GM12878 (cell line): Measurements from ENCODE around the gene ENOPH1. TPM values are rescaled to one million over a fixed set of nuclear protein-coding genes. Genes with fewer than 3 reads are reported as not detected.
A peak's percentile ranks its signal among the peaks of the same experiment; 100 is the strongest.

Experiments
- BACH1 ChIP-seq: fragments of 450-650 bp; IDR thresholded peaks from 2 replicates; pipeline ENCODE4 v1.6.1; 2017; ENCODE audit warnings: mild to moderate bottlenecking, borderline replicate concordance
- BRCA1 ChIP-seq: IDR thresholded peaks from 2 replicates; pipeline ENCODE4 v1.6.1; 2011; ENCODE audit warnings: low read depth, low read length, improper control_type of control experiment
- CBFB ChIP-seq: IDR thresholded peaks from 2 replicates; pipeline ENCODE4 v1.6.1; 2016; ENCODE audit warnings: antibody characterized with exemption, low read depth
- CBX3 ChIP-seq: fragments of 200-600 bp; sonication (generic); IDR thresholded peaks from 2 replicates; pipeline ENCODE4 v1.6.1; 2016; ENCODE audit warnings: low read depth, borderline replicate concordance
- IKZF2 ChIP-seq, 2 experiments: fragments of 450-650 bp; IDR thresholded peaks; 2 replicates each; pipeline ENCODE4 v1.6.1; 2017; ENCODE audit warnings: mild to moderate bottlenecking in 2 of 2, moderate library complexity in 2 of 2
- NFIC ChIP-seq: IDR thresholded peaks from 2 replicates; pipeline ENCODE4 v1.6.1; 2012; ENCODE audit warnings: low read depth, mild to moderate bottlenecking, inconsistent platforms, low read length, moderate library complexity
- PAX8 ChIP-seq: fragments of 450-650 bp; IDR thresholded peaks from 2 replicates; pipeline ENCODE4 v1.6.1; 2017; ENCODE audit warnings: mild to moderate bottlenecking, moderate library complexity
- PML ChIP-seq: IDR thresholded peaks from 2 replicates; pipeline ENCODE4 v1.6.1; 2012; ENCODE audit warnings: low read length, inconsistent platforms
- POLR2AphosphoS2 ChIP-seq: IDR thresholded peaks from 2 replicates; pipeline ENCODE4 v1.6.1; 2011; ENCODE audit warnings: low read depth, mild to moderate bottlenecking, low read length, improper control_type of control experiment, moderate library complexity
- POLR2AphosphoS5 ChIP-seq: IDR thresholded peaks from 2 replicates; pipeline ENCODE4 v1.6.1; 2011; ENCODE audit warnings: mild to moderate bottlenecking, low read length, inconsistent platforms
- RBBP5 ChIP-seq: fragments of 200-600 bp; sonication (generic); conservative IDR thresholded peaks from 2 replicates; pipeline ENCODE4 v1.6.1; 2016
- RELA ChIP-seq: fragments of 450-650 bp; IDR thresholded peaks from 2 replicates; pipeline ENCODE4 v1.8.0; 2014; ENCODE audit warnings: borderline replicate concordance; ENCODE audit not compliant: partially characterized antibody
- RUNX3 ChIP-seq: IDR thresholded peaks from 2 replicates; pipeline ENCODE4 v1.6.1; 2012; ENCODE audit warnings: low read length, inconsistent platforms
- SIX5 ChIP-seq: IDR thresholded peaks from 2 replicates; pipeline ENCODE4 v1.6.1; 2011; ENCODE audit warnings: mild to moderate bottlenecking, low read depth, low read length, moderate library complexity; ENCODE audit not compliant: severe bottlenecking
- SRF ChIP-seq, 2 experiments: IDR thresholded peaks; 2 replicates each; pipeline ENCODE4 v1.6.1; 2011; ENCODE audit warnings: low read depth in 2 of 2, low read length in 2 of 2, mild to moderate bottlenecking in 1 of 2, moderate library complexity in 1 of 2
- SUPT20H ChIP-seq: IDR thresholded peaks from 2 replicates; pipeline ENCODE4 v1.6.1; 2011; ENCODE audit warnings: low read depth, mild to moderate bottlenecking, low read length, moderate library complexity, borderline replicate concordance; ENCODE audit not compliant: control insufficient read depth
- SUZ12 ChIP-seq: fragments of 200-600 bp; sonication (generic); IDR thresholded peaks from one replicate; pipeline ENCODE4 v1.6.1; 2018; ENCODE audit warnings: antibody characterized with exemption, mild to moderate bottlenecking; ENCODE audit not compliant: unreplicated experiment
- TAF1 ChIP-seq: IDR thresholded peaks from 2 replicates; pipeline ENCODE4 v1.6.1; 2011; ENCODE audit warnings: mild to moderate bottlenecking, low read depth, low read length, borderline replicate concordance
- TBL1XR1 ChIP-seq: IDR thresholded peaks from 2 replicates; pipeline ENCODE4 v1.6.1; 2012; ENCODE audit warnings: low read depth, low read length, improper control_type of control experiment
- TCF7 ChIP-seq: IDR thresholded peaks from 2 replicates; pipeline ENCODE4 v1.6.1; 2014; ENCODE audit warnings: antibody characterized with exemption, borderline replicate concordance
- YY1 ChIP-seq: IDR thresholded peaks from 2 replicates; pipeline ENCODE4 v1.6.1; 2011; ENCODE audit warnings: low read depth, mild to moderate bottlenecking, low read length
- ZNF217 ChIP-seq: fragments of 450-650 bp; IDR thresholded peaks from 2 replicates; pipeline ENCODE4 v1.6.1; 2017; ENCODE audit warnings: antibody characterized with exemption, mild to moderate bottlenecking
- polyA plus RNA-seq, 11 experiments: library from polyadenylated mRNA; depleted of rRNA in 4 of 11; unstranded in 6 of 11; stranded (reverse) in 5 of 11; fragments of >200 nt; fragmentation: Nextera tagmentation in 4 of 11; fragmentation: Illumina TruSeq in 1 of 11; extraction: Ambion mirVana in 4 of 11; extraction: Trizol in 1 of 11; gene quantifications; 1 replicate in 1 of 11; 2 replicates in 10 of 11; pipeline versions ENCODE4 v1.2.1 to v1.2.3, GENCODE V29; 2011 to 2016; ENCODE audit warnings: inconsistent platforms in 2 of 11, missing spikeins in 2 of 11, low read depth in 1 of 11
- total RNA-seq, 4 experiments: library from RNA; depleted of rRNA in 3 of 4; stranded (reverse); fragments of >200 nt in 3 of 4; fragmentation: Illumina TruSeq in 1 of 4; extraction: Trizol in 1 of 4; gene quantifications; 2 replicates each; pipeline versions ENCODE4 v1.2.1 to v1.2.3, GENCODE V29; 2013 to 2021
- TF ChIP-seq, protein P1 (sequence below): fragments of 450-650 bp; IDR thresholded peaks from 2 replicates; pipeline ENCODE4 v1.6.1; 2017; ENCODE audit warnings: mild to moderate bottlenecking, moderate library complexity
- TF ChIP-seq, protein P2 (sequence below): IDR thresholded peaks from 2 replicates; pipeline ENCODE4 v1.6.1; 2011; ENCODE audit warnings: borderline replicate concordance, low read depth, mild to moderate bottlenecking, moderate library complexity, mixed read lengths, low read length; ENCODE audit not compliant: insufficient read depth; ENCODE audit errors: extremely low read length
- TF ChIP-seq, protein P3 (sequence below), 3 experiments: IDR thresholded peaks in 2 of 3; conservative IDR thresholded peaks in 1 of 3; 2 replicates each; pipeline ENCODE4 v1.5.1; 2011; ENCODE audit warnings: low read depth in 3 of 3, low read length in 3 of 3, mild to moderate bottlenecking in 3 of 3, control low read depth in 2 of 3, moderate library complexity in 2 of 3, inconsistent platforms in 1 of 3, mixed read lengths in 1 of 3; ENCODE audit not compliant: control insufficient read depth in 2 of 3, insufficient read depth in 1 of 3; ENCODE audit errors: extremely low read depth in 1 of 3

The ENOPH1 gene
- total and polyA plus RNA-seq, 10 of the 15 experiments (the other 5 are each of a cell fraction or from before 2014, with no cell fraction given), result 24.4 to 83.6 (median 46.7) TPM

DNA sequence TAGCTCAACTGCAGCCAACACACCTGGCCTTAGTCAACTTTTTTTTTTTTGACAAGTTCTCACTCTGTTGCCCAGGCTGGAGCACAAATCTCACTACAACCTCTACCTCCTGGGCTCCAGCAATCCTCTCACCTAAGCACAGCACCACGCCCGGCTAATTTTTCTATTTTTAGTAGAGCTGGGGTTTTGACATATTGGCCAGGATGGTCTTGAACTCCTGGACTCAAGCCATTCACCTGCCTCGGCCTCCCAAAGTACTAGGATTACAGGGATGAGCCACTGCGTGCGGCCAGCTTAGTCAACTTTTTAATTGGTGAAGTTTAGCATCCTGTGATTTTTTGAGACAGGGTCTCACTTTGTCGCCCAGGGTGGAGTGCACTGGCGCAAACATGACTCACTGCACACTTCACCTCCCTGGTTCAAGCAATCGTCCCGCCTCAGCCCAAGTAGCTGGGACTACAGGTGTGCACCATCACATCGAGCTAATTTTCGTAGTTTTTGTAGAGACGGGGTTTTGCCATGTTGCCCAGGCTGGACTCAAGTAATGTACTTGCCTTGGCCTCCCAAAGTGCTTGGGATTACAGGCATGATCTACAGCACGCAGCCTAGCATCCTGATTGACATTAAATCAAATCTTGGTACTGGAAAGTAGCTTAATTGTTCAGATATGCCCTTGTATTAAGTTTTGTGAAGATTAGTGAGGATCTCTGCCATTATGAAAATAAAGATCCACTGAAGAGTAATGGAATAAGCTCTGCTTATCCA, 8.4 kb upstream of the ENOPH1 start (continued):
- 0 out of 2 replicates have a peak, but pooled peaks have one; percentile 11 for TF ChIP-seq NFIC
- TF ChIP-seq BRCA1, result no peak
- TF ChIP-seq CBFB, result 0 out of 2 replicates have a peak, but pooled peaks have one; percentile 2
- no peak for TF ChIP-seq SUPT20H
- no peak for TF ChIP-seq SRF (IDR thresholded peaks at IDR 0.05; ENCODE audit: low read depth in 2 of 2, low read length in 2 of 2)
- TF ChIP-seq YY1, result no peak
- TF ChIP-seq CBX3, result no peak
- no peak for TF ChIP-seq ZNF217
- TF ChIP-seq, protein P1, sequence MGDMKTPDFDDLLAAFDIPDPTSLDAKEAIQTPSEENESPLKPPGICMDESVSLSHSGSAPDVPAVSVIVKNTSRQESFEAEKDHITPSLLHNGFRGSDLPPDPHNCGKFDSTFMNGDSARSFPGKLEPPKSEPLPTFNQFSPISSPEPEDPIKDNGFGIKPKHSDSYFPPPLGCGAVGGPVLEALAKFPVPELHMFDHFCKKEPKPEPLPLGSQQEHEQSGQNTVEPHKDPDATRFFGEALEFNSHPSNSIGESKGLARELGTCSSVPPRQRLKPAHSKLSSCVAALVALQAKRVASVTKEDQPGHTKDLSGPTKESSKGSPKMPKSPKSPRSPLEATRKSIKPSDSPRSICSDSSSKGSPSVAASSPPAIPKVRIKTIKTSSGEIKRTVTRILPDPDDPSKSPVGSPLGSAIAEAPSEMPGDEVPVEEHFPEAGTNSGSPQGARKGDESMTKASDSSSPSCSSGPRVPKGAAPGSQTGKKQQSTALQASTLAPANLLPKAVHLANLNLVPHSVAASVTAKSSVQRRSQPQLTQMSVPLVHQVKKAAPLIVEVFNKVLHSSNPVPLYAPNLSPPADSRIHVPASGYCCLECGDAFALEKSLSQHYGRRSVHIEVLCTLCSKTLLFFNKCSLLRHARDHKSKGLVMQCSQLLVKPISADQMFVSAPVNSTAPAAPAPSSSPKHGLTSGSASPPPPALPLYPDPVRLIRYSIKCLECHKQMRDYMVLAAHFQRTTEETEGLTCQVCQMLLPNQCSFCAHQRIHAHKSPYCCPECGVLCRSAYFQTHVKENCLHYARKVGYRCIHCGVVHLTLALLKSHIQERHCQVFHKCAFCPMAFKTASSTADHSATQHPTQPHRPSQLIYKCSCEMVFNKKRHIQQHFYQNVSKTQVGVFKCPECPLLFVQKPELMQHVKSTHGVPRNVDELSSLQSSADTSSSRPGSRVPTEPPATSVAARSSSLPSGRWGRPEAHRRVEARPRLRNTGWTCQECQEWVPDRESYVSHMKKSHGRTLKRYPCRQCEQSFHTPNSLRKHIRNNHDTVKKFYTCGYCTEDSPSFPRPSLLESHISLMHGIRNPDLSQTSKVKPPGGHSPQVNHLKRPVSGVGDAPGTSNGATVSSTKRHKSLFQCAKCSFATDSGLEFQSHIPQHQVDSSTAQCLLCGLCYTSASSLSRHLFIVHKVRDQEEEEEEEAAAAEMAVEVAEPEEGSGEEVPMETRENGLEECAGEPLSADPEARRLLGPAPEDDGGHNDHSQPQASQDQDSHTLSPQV, result no peak
- TF ChIP-seq RBBP5, result no peak
- no peak for TF ChIP-seq IKZF2 (IDR thresholded peaks at IDR 0.05)
- TF ChIP-seq TCF7, result no peak
- peak; percentile 70 for TF ChIP-seq PML
- TF ChIP-seq RUNX3, result no peak
- TF ChIP-seq TBL1XR1, result no peak
- TF ChIP-seq TAF1, result no peak
- TF ChIP-seq BACH1, result no peak; the same call in 1 of the 2 replicates
- TF ChIP-seq, protein P2, sequence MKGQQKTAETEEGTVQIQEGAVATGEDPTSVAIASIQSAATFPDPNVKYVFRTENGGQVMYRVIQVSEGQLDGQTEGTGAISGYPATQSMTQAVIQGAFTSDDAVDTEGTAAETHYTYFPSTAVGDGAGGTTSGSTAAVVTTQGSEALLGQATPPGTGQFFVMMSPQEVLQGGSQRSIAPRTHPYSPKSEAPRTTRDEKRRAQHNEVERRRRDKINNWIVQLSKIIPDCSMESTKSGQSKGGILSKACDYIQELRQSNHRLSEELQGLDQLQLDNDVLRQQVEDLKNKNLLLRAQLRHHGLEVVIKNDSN, result no peak
- no peak for TF ChIP-seq RELA
- TF ChIP-seq POLR2AphosphoS5, result peak; percentile 90
- TF ChIP-seq SUZ12, result no peak
- TF ChIP-seq SIX5, result no peak
- peak; percentile 50; the same call in 1 of the 2 replicates for TF ChIP-seq POLR2AphosphoS2
- TF ChIP-seq, protein P3, sequence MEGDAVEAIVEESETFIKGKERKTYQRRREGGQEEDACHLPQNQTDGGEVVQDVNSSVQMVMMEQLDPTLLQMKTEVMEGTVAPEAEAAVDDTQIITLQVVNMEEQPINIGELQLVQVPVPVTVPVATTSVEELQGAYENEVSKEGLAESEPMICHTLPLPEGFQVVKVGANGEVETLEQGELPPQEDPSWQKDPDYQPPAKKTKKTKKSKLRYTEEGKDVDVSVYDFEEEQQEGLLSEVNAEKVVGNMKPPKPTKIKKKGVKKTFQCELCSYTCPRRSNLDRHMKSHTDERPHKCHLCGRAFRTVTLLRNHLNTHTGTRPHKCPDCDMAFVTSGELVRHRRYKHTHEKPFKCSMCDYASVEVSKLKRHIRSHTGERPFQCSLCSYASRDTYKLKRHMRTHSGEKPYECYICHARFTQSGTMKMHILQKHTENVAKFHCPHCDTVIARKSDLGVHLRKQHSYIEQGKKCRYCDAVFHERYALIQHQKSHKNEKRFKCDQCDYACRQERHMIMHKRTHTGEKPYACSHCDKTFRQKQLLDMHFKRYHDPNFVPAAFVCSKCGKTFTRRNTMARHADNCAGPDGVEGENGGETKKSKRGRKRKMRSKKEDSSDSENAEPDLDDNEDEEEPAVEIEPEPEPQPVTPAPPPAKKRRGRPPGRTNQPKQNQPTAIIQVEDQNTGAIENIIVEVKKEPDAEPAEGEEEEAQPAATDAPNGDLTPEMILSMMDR (IDR thresholded peaks at IDR 0.05 in 2 of 3, conservative IDR thresholded peaks at IDR 0.05 in 1 of 3; ENCODE audit: control insufficient read depth in 2 of 3, extremely low read depth in 1 of 3, insufficient read depth in 1 of 3, low read depth in 3 of 3, low read length in 3 of 3), result no peak
- TF ChIP-seq PAX8, result no peak
